Upper lobe of left lung (tissue), 6 donors: ENCODE results near the gene GPR17. TPM values are rescaled to one million over a fixed set of nuclear protein-coding genes. Genes with fewer than 3 reads are reported as not detected.

Experiments
- ATAC-seq, 2 donors: fragments of 200-7000 bp; cut with Tn5 transposase; one replicate each; pipeline ENCODE4 v1.9.1; 2022; ENCODE audit warnings: mild to moderate bottlenecking in 2 of 2, moderate library complexity in 2 of 2; ENCODE audit not compliant: low FRiP score in 2 of 2
- DNase-seq, 2 donors: peaks; one replicate each; pipeline ENCODE4 v3.0.0-alpha.2; 2019 to 2020
- H3K27ac ChIP-seq, 4 donors: fragments of 200-600 bp; sonication (generic); one replicate each; pipeline ENCODE4 v1.5.1; 2016 to 2019
- H3K27me3 ChIP-seq, 4 donors: fragments of 200-600 bp; sonication (generic); one replicate each; pipeline ENCODE4 v1.5.1; 2017 to 2019
- H3K36me3 ChIP-seq, 4 donors: fragments of 200-600 bp; sonication (generic); one replicate each; pipeline ENCODE4 v1.5.1; 2016 to 2019
- H3K4me1 ChIP-seq, 4 donors: fragments of 200-600 bp; sonication (generic); one replicate each; pipeline ENCODE4 v1.5.1; 2018 to 2019
- H3K4me3 ChIP-seq, 4 donors: fragments of 200-600 bp; sonication (generic); one replicate each; pipeline ENCODE4 v1.5.1; 2017 to 2019; ENCODE audit warnings: mild to moderate bottlenecking in 2 of 4, moderate library complexity in 1 of 4
- H3K9me3 ChIP-seq, 4 donors: fragments of 200-600 bp; sonication (generic); one replicate each; pipeline ENCODE4 v1.5.1; 2018 to 2019
- CTCF ChIP-seq, 6 experiments: fragments of 450-650 bp in 4 of 6; fragments of 200-600 bp in 2 of 6; sonication (generic) in 2 of 6; IDR thresholded peaks; one replicate each; pipeline ENCODE4 v1.5.1; 2016 to 2019; ENCODE audit warnings: antibody characterized with exemption in 6 of 6
- EP300 ChIP-seq, 4 donors: sonication (generic); formaldehyde crosslinking; IDR thresholded peaks; one replicate each; pipeline ENCODE4 v1.5.1; 2017; ENCODE audit warnings: antibody characterized with exemption in 4 of 4, control low read depth in 2 of 4
- POLR2A ChIP-seq, 4 donors: fragments of 450-650 bp; IDR thresholded peaks; one replicate each; pipeline ENCODE4 v1.5.1; 2016 to 2017; ENCODE audit warnings: antibody characterized with exemption in 4 of 4, mild to moderate bottlenecking in 2 of 4
- POLR2AphosphoS5 ChIP-seq, 2 donors: sonication (generic); formaldehyde crosslinking; IDR thresholded peaks; one replicate each; pipeline ENCODE4 v1.5.1; 2017; ENCODE audit warnings: antibody characterized with exemption in 2 of 2
- WGBS, 2 donors: methylation state at CpG; one replicate each; pipeline ENCODE4 v1.1.5; 2017 to 2018; 5-methylcytosine and 5-hydroxymethylcytosine counted together
- total RNA-seq, 6 donors: library from RNA; depleted of rRNA in 4 of 6; stranded (reverse); fragments of >200 nt in 4 of 6; gene quantifications; one replicate each; pipeline versions ENCODE4 v1.1.0 to v1.2.1, GENCODE V29; 2016 to 2021
- donor health status: DM: no; HTN: no; CAD: no; lungs with moderate emphysema.
- donor health status: DM: no; HTN: yes; CAD: no; lungs with severe emphysema.

The GPR17 gene
- total RNA-seq, 6 donors from 2014 or later = 0.17 to 0.46 (median 0.24) TPM; not detected in 3

- Histone ChIP-seq H3K27me3 (no peaks in the 10 kb centered on the region), H3K4me1 (peaks cover 49 to 92% (median 72%) of the 10 kb centered on the region in 4 donors), H3K27ac (peak overlapping the region; percentile 18 to 93 (median 86)), H3K4me3 (no peak overlapping the region), H3K9me3 (no peaks in the 10 kb centered on the region), H3K36me3 (peaks cover 0 to 17% (median 0%) of the 10 kb centered on the region in 4 donors)
- WGBS, 2 donors = 89 to 94% methylated on average over 14 to 17 of the region's 17 CpGs
- DNase-seq (peak in 1 of 2 donors; percentile 78), ATAC-seq (no peak)
- TF ChIP-seq POLR2AphosphoS5 (IDR thresholded peaks at IDR 0.05) = no peak
- no peak for TF ChIP-seq POLR2A (IDR thresholded peaks at IDR 0.05)
- no peak for TF ChIP-seq EP300 (IDR thresholded peaks at IDR 0.05)
- no peak for TF ChIP-seq CTCF (IDR thresholded peaks at IDR 0.05)
These were observed 11.2 kb upstream of the GPR17 start for GRCh38 chr2:127634626-127635379.

- Histone ChIP-seq H3K9me3 (no peaks in the 10 kb centered on the region), H3K4me3 (no peak overlapping the region), H3K36me3 (peaks cover 0 to 23% (median 0%) of the 10 kb centered on the region in 4 donors), H3K27ac (peak overlapping the region; percentile 11 to 93 (median 86)), H3K27me3 (no peaks in the 10 kb centered on the region), H3K4me1 (peaks cover 52 to 92% (median 75%) of the 10 kb centered on the region in 4 donors)
- DNase-seq (peak in 1 of 2 donors; percentile 68), ATAC-seq (no peak)
- WGBS, 2 donors = 92 to 97% methylated on average over 6 to 19 of the region's 19 CpGs
- TF ChIP-seq EP300 (IDR thresholded peaks at IDR 0.05) = no peak
- no peak for TF ChIP-seq CTCF (IDR thresholded peaks at IDR 0.05)
- TF ChIP-seq POLR2A (IDR thresholded peaks at IDR 0.05) = no peak
- no peak for TF ChIP-seq POLR2AphosphoS5 (IDR thresholded peaks at IDR 0.05)
These were observed 10.3 kb upstream of the GPR17 start for GRCh38 chr2:127635380-127636237.

- peaks cover 0 to 29% (median 0%) of the 10 kb centered on the region in 4 donors for H3K36me3 ChIP-seq
- no peak for ATAC-seq
- DNase-seq = peak in 1 of 2 donors; percentile 69
- peaks cover 56 to 93% (median 78%) of the 10 kb centered on the region in 4 donors for H3K4me1 ChIP-seq
- H3K27me3 ChIP-seq = no peaks in the 10 kb centered on the region
- H3K9me3 ChIP-seq = no peaks in the 10 kb centered on the region
- H3K27ac ChIP-seq = peak overlapping the region; percentile 86 to 93 (median 86)
- no peak overlapping the region for H3K4me3 ChIP-seq
- no peak for TF ChIP-seq POLR2AphosphoS5 (IDR thresholded peaks at IDR 0.05)
- no peak for TF ChIP-seq EP300 (IDR thresholded peaks at IDR 0.05)
- TF ChIP-seq POLR2A (IDR thresholded peaks at IDR 0.05) = no peak
- no peak for TF ChIP-seq CTCF (IDR thresholded peaks at IDR 0.05)
- WGBS, 2 donors = 91 to 93% methylated on average over 26 to 31 of the region's 33 CpGs
These were observed 9.4 kb upstream of the GPR17 start for GRCh38 chr2:127636248-127637235.

- H3K27ac ChIP-seq = peak overlapping the region; percentile 86 to 93 (median 86)
- peak in 1 of 2 donors; percentile 74 for DNase-seq
- no peak for ATAC-seq
- H3K36me3 ChIP-seq = peaks cover 0 to 36% (median 0%) of the 10 kb centered on the region in 4 donors
- no peaks in the 10 kb centered on the region for H3K27me3 ChIP-seq
- TF ChIP-seq POLR2AphosphoS5 (IDR thresholded peaks at IDR 0.05) = no peak
- TF ChIP-seq POLR2A (IDR thresholded peaks at IDR 0.05) = no peak
- TF ChIP-seq CTCF (IDR thresholded peaks at IDR 0.05) = no peak
- TF ChIP-seq EP300 (IDR thresholded peaks at IDR 0.05) = no peak
- WGBS, 2 donors = 48 to 77% methylated on average over 11 to 13 of the region's 13 CpGs
- H3K4me3 ChIP-seq = no peak overlapping the region
- peaks cover 61 to 97% (median 82%) of the 10 kb centered on the region in 4 donors for H3K4me1 ChIP-seq
- H3K9me3 ChIP-seq = no peaks in the 10 kb centered on the region
These were observed 8.7 kb upstream of the GPR17 start for GRCh38 chr2:127637236-127637630.
